Measurements from ENCODE around the gene UBR7. TPM values are rescaled to one million over a fixed set of nuclear protein-coding genes. Genes with fewer than 3 reads are reported as not detected.

The UBR7 gene
- total RNA-seq, 1 experiment from 2014 or later, result 23.9 TPM

DNA sequence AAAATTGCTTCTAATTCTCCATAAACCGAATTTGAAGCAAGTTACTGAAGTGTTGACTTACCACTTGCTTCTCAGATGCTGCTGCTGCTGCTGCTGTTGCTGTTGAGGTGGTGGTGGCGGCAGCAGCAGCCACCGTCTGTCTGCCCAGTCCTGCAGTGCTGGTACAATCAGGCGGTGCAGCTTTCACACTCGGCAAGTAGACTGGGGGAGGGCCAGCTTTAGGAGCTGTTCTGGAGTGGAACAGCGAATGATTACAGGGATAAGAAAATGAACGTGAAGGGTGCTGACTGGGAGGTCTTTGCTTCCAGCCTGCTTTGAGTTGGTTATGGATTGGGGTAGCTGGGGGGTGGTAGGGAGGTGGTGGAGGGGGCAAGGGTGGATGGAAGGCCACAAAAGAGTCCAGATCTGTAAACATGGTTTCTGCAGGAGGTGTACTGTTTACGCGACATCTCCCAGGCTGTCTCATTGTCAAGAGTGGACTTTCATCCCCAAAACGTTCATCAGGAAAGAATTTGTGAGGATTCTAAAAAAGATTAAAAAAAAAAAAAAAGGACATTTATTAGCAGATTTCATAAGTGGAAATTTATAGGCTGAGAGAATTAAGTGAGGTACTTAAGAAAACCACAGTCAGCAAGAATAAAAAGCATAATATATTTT is 38.8 kb downstream of the UBR7 start (continued):
- TF ChIP-seq, protein P1, sequence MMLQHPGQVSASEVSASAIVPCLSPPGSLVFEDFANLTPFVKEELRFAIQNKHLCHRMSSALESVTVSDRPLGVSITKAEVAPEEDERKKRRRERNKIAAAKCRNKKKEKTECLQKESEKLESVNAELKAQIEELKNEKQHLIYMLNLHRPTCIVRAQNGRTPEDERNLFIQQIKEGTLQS (IDR thresholded peaks at IDR 0.05), result no peak
- TF ChIP-seq ELF1 (IDR thresholded peaks at IDR 0.05; ENCODE audit: borderline replicate concordance, low read depth), result no peak
- no peak for TF ChIP-seq ZNF274 (IDR thresholded peaks at IDR 0.05; ENCODE audit: low read depth, low read length)
- TF ChIP-seq, protein P2, sequence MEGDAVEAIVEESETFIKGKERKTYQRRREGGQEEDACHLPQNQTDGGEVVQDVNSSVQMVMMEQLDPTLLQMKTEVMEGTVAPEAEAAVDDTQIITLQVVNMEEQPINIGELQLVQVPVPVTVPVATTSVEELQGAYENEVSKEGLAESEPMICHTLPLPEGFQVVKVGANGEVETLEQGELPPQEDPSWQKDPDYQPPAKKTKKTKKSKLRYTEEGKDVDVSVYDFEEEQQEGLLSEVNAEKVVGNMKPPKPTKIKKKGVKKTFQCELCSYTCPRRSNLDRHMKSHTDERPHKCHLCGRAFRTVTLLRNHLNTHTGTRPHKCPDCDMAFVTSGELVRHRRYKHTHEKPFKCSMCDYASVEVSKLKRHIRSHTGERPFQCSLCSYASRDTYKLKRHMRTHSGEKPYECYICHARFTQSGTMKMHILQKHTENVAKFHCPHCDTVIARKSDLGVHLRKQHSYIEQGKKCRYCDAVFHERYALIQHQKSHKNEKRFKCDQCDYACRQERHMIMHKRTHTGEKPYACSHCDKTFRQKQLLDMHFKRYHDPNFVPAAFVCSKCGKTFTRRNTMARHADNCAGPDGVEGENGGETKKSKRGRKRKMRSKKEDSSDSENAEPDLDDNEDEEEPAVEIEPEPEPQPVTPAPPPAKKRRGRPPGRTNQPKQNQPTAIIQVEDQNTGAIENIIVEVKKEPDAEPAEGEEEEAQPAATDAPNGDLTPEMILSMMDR (IDR thresholded peaks at IDR 0.05 in 2 of 3, conservative IDR thresholded peaks at IDR 0.05 in 1 of 3; ENCODE audit: borderline replicate concordance in 1 of 3, insufficient read depth in 1 of 3, low read depth in 2 of 3, low read length in 2 of 3), result no peak
- no peak for TF ChIP-seq EGR1 (IDR thresholded peaks at IDR 0.05; ENCODE audit: low read depth)
- TF ChIP-seq SP1 (IDR thresholded peaks at IDR 0.05; ENCODE audit: low read depth), result no peak
- TF ChIP-seq SRF (IDR thresholded peaks at IDR 0.05; ENCODE audit: low read depth), result no peak

DNA sequence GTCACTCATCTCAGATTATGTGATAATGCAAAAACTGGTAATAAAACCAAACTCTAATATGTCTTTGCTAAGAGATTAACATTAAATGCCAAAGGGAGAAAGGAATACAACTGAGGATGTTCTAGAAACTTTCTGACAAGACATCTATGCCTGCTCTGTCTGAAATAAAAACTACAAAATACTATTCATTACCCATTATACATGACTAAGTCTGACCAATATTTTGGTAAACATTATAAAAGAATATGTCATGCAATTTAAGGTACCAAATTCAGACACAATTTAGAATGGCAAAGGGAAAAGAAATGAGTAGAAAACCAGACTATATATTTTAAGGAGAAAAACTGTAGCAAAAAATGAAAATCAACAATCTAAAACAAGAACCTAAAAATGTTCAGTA is 39.5 kb downstream of the UBR7 start:
- Histone ChIP-seq H2AFZ (ENCODE audit: low read depth, low read length, poor library complexity, severe bottlenecking) (no peak overlapping the region), H4K20me1 (ENCODE audit: insufficient read depth) (no peaks in the 10 kb centered on the region), H3K27me3 (ENCODE audit: insufficient read depth, low read length) (no peaks in the 10 kb centered on the region), H3K9me2 (ENCODE audit: insufficient read depth) (no peaks in the 10 kb centered on the region), H3K27ac (ENCODE audit: low read depth, low read length) (no peak overlapping the region), H3K4me3 (replicated peaks in 1 of 2; ENCODE audit: low read depth in 1 of 2, low read length in 2 of 2) (no peak overlapping the region), H3K9ac (ENCODE audit: low read length) (no peak overlapping the region), H3K79me2 (ENCODE audit: insufficient read depth, low read length) (no peaks in the 10 kb centered on the region), H3K4me1 (ENCODE audit: control insufficient read depth in 1 of 2, insufficient read depth in 2 of 2, low read length in 2 of 2) (peaks cover 0 to under 1% of the 10 kb centered on the region in 2 experiments; a peak in 1 of 4 replicates), H3K4me2 (ENCODE audit: low read length) (no peak overlapping the region), H3K36me3 (ENCODE audit: control insufficient read depth in 1 of 2, insufficient read depth in 2 of 2, low read length in 2 of 2) (peaks cover 8 to 9% of the 10 kb centered on the region in 2 experiments; a peak in 3 of 4 replicates), H3K9me3 (ENCODE audit: control insufficient read depth in 1 of 2, insufficient read depth in 1 of 2, low read depth in 1 of 2, low read length in 2 of 2) (no peaks in the 10 kb centered on the region)
- ChIA-PET CTCF (no interaction called here), POLR2A (no interaction called here), RAD21 (ENCODE audit: low non-redundant PET in 1 of 2, low total read pairs in 2 of 2, uncharacterized antibody in 2 of 2, unreplicated experiment in 2 of 2) (no interaction called here)
- BruUV-seq (replicated peaks), result no TSS peak
- DNase-seq (ENCODE audit: low read depth, low spot score), result no peak
- intact Hi-C loops (cut with micrococcal nuclease), result no loop called here
- no peak for ATAC-seq
- no peak for TF ChIP-seq SRF (IDR thresholded peaks at IDR 0.05; ENCODE audit: low read depth)
- TF ChIP-seq EZH2 (IDR thresholded peaks at IDR 0.05), result no peak
- TF ChIP-seq, protein P1 (IDR thresholded peaks at IDR 0.05), result no peak
- no peak for TF ChIP-seq TCF7L2 (IDR thresholded peaks at IDR 0.05; ENCODE audit: borderline replicate concordance, extremely low read depth, insufficient read depth, insufficient read length)
- TF ChIP-seq, protein P3, sequence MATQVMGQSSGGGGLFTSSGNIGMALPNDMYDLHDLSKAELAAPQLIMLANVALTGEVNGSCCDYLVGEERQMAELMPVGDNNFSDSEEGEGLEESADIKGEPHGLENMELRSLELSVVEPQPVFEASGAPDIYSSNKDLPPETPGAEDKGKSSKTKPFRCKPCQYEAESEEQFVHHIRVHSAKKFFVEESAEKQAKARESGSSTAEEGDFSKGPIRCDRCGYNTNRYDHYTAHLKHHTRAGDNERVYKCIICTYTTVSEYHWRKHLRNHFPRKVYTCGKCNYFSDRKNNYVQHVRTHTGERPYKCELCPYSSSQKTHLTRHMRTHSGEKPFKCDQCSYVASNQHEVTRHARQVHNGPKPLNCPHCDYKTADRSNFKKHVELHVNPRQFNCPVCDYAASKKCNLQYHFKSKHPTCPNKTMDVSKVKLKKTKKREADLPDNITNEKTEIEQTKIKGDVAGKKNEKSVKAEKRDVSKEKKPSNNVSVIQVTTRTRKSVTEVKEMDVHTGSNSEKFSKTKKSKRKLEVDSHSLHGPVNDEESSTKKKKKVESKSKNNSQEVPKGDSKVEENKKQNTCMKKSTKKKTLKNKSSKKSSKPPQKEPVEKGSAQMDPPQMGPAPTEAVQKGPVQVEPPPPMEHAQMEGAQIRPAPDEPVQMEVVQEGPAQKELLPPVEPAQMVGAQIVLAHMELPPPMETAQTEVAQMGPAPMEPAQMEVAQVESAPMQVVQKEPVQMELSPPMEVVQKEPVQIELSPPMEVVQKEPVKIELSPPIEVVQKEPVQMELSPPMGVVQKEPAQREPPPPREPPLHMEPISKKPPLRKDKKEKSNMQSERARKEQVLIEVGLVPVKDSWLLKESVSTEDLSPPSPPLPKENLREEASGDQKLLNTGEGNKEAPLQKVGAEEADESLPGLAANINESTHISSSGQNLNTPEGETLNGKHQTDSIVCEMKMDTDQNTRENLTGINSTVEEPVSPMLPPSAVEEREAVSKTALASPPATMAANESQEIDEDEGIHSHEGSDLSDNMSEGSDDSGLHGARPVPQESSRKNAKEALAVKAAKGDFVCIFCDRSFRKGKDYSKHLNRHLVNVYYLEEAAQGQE (IDR thresholded peaks at IDR 0.05; ENCODE audit: low read depth), result no peak
- no peak for TF ChIP-seq JUND (IDR thresholded peaks at IDR 0.05)
- TF ChIP-seq CEBPB (IDR thresholded peaks at IDR 0.05; ENCODE audit: low read depth), result no peak
- TF ChIP-seq SP1 (IDR thresholded peaks at IDR 0.05; ENCODE audit: low read depth), result no peak
- TF ChIP-seq EGR1 (IDR thresholded peaks at IDR 0.05; ENCODE audit: low read depth), result no peak
- no peak for TF ChIP-seq EZH2phosphoT487 (IDR thresholded peaks at IDR 0.05; ENCODE audit: borderline replicate concordance)
- TF ChIP-seq RAD21 (IDR thresholded peaks at IDR 0.05; ENCODE audit: low read depth), result no peak
- TF ChIP-seq, protein P4, sequence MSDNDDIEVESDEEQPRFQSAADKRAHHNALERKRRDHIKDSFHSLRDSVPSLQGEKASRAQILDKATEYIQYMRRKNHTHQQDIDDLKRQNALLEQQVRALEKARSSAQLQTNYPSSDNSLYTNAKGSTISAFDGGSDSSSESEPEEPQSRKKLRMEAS (IDR thresholded peaks at IDR 0.05), result no peak
- no peak for TF ChIP-seq FOSL1 (IDR thresholded peaks at IDR 0.05; ENCODE audit: low read depth)
- no peak for TF ChIP-seq POLR2A (IDR thresholded peaks at IDR 0.05; ENCODE audit: borderline replicate concordance, extremely low read depth, insufficient read depth, insufficient read length)
